GM19468 (cell line): Measurements from ENCODE around the gene RTTN.
"Not testable (repeated sequence)": the region's sequence is repeated elsewhere in the genome, so short reads cannot be mapped to it uniquely, and the experiment has no call there.

Source experiments
- ATAC-seq: cut with Tn5 transposase; IDR thresholded peaks from one replicate; pipeline ENCODE4 v1.9.1; 2021; ENCODE audit warnings: mild to moderate bottlenecking, moderate library complexity, moderate number of reproducible peaks; ENCODE audit not compliant: unreplicated experiment; ENCODE audit errors: extremely low read depth

Gene RTTN

DNA sequence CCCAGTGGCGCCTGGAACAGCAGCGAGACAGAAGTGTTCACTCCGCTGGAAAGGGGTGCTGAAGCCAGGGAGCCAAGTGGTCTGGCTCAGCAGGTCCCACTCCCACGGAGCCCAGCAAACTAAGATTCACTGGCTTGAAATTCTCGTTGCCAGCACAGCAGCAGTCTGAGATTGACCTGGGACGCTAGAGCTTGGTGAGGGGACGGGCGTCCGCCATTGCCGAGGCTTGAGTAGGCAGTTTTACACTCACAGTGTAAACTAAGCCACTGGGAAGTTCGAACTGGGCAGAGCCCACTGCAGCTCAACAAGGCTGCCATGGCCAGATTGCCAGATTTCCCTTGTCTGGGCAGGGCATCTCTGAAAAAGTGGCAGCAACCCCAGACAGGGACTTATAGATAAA, 94.8 kb downstream of the RTTN start:
- no peak for ATAC-seq

DNA sequence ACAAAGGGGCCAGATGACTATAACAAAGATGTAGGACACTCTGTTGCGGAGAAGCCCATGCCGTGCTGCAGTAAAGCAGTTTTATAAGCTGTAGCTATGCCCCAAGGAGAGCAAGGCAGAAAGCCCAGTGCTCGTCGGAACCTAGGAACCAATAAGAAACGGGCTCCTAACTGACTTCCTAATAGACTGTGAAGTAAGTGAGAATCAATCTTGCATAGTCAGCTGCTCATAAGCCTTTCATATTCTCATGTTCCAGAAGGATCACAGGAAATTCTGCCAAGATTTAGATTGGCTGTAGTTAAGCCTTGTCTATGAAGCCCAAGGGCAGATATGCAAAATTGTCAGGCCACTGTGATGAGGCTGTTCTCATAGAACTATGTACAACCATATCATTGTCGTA, 98.4 kb downstream of the RTTN start:
- no peak for ATAC-seq

- not testable (repeated sequence) for ATAC-seq
Measured at GRCh38 chr18:70102854-70103253, 102.6 kb downstream of the RTTN start.

DNA sequence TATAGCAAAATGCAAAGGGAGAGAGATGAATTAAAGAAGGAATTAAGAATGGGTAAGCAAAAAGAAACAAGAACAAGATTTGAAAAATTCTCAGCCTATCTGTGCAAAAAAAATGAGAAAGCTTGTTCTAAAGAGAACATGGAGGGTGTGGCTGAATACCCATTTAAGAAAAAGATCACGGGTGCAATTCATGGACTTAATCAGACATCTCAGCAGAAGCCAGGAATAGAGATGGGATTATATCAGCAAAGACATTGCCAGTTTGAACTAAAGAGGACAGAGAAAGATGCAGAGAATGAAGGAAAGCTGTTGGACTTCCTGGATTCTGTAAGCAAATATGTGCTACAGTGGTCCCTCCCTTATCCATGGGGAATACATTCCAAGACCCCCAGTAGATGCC, 115.6 kb downstream of the RTTN start:
- ATAC-seq, result no peak

DNA sequence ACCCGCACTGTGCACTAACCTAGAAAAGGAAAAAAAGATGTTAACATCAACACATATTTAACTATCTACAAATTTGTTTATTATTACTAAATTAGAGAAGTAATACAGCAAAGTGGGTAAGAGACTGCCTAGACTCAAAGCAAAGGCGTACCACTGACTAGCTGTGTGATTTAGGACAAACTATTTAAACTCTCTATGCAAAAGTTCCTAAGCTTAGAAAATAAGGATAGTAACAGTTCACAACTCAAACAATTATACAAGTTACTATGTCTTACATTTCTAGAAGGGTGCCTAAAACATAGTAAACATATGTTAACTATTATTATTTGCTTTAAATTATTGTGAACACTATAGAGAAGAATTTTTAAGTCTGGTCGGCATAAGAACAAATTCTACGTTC, 119.4 kb downstream of the RTTN start:
- no peak for ATAC-seq

GRCh38 chr18:70085641-70086040, 119.8 kb downstream of the RTTN start:
- no peak for ATAC-seq

DNA sequence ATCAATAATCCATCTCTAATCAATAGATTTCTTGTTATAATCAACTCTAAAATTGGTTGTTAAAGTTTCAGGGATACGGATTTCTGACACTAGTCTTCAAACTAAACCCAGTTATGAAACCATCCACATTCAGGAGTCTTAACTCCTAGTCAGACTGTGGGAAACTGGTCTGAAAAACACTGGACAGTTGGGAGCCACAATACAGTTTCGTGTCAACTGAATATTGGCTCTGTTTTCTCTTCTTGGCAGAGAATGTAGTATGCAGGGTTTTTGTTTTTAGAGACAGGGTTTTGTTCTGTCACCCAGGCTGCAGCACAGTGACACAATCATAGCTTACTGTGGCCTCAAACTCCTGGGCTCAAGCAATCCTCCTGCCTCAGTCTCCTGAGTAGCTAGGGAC, 123.1 kb downstream of the RTTN start:
- ATAC-seq, result no peak

- no peak for ATAC-seq
Measured at GRCh38 chr18:70078106-70078505, 127.4 kb downstream of the RTTN start.

DNA sequence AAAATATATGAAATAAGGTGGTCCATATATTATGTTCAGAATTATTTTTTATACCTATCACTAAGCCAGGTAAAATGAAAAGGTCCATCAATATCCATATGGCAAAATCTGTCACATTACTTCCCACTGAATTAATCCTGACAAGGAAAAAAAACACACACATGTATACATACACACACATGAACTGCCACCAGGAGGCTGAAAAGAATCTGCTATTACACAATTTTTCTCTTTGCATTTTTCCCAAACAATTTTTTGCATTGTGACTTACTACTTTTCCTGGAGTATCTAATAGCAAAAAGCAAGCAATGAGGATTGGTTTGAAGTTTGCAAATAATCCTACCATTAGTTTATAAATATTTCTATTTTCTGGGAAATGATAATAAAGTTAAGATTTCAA, 129.6 kb downstream of the RTTN start:
- ATAC-seq, result no peak

GRCh38 chr18:70074116-70074515, 131.4 kb downstream of the RTTN start:
- no peak for ATAC-seq

- no peak for ATAC-seq
Measured at GRCh38 chr18:70073432-70073831, 132.1 kb downstream of the RTTN start.

- ATAC-seq, result no peak
Measured at GRCh38 chr18:70072678-70073077, 132.8 kb downstream of the RTTN start.

DNA sequence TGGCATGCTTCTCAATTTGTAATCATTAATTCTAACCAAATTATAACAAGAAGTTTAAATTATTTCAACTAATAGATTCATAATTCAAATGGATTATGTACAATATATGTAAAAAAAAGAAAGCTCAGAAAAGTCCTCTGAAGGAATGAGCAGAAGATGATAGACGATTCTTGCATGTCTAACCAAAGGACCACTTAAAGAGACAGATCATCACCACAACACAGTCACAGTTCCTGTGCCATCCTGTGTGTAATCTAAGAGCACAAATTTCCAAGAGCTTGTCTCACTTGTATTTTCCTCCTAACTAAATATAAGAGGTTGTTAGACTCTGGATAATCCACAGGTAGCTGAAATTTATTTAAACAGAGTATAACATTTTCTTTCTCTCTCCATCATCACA, 135.5 kb downstream of the RTTN start:
- ATAC-seq, result no peak

GRCh38 chr18:70069382-70069781, 136.1 kb downstream of the RTTN start:
- no peak for ATAC-seq

DNA sequence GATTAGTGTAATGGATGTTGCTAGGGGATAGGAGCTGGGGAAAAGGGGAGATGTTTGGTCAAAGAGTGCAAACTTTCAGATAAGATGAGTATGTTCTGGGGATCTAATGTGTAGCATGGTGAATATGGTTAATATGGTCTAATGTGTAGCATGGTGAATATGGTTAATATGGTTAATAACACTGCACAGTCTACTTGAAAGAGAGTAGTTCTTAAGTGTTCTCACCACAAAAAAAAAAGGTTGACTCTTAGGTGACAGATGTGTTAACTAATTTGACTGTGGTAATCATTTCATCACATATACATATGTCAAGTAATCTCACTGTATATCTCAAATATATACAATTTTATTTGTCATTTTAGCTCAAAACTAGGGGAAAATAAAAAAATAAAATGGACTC, 136.5 kb downstream of the RTTN start:
- ATAC-seq, result no peak

GRCh38 chr18:70059684-70060083, 145.8 kb downstream of the RTTN start:
- no peak for ATAC-seq

DNA sequence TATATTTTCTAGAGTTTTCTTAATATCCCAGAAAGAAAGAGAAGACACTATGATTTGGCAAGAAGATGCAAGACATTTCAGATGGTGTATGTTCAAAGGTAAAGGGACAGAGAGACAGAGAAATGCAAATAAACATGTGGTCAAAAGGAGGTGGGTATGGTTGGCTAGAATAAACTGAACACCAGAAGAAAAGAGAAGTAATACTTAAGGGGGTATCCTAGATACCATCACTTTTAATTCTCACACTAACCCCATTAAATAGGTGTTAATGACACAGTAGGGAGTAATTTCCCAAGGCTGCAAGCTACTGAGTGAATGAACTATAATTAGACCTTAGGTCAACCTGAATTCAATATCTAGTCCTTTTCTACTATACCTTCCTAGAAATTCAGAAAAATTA, 146.6 kb downstream of the RTTN start:
- peak; percentile 98 for ATAC-seq

DNA sequence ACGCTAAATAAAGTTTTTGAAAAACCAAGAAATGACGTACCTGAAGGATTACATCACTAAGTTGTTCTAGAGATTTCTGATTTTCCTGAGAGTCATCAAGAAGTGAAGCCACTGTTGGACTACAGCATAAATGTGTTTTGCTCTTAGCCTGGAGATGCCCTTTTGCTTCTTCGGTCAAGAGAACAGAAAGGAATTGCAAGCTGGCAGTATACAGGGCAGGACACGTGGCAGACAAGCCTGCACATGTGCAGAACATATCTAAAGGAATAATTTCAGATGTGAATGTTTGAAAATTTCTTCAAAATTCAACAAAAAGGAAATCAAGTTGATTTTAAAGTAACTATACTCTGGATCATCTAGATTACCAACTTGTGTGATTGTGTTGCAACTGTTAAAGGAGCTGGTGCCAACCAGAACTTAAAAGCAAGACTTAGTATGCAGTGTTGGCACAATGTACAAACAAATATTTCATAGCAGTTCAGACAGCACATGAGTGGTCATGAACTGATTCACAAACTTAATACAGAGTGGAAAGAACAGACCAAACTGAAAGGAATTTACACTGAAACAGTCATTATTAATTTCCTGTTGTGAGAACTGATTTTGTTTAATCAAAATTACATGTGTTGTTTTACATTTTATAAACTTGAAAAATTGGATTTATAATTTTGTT, 157.4 kb downstream of the RTTN start:
- ATAC-seq, result no peak

DNA sequence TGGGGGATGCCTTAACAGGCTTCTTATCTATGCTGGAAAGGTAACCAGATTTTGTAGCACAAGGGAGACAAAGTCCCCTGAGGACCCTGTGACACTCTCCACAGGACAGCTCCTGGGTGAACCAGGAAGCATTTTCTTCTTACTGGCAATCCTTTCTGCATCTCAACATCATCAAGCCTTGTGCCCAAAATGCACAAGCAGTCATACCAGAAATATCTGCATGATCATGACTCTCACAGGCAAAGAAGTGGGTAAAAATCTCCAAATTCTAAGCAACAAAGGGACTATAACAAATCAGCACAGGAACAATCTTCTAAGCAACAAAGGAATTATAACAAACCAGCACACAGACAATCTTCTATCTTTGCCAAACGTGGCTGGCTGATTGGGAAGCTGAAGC, 158.7 kb downstream of the RTTN start:
- ATAC-seq, result no peak

DNA sequence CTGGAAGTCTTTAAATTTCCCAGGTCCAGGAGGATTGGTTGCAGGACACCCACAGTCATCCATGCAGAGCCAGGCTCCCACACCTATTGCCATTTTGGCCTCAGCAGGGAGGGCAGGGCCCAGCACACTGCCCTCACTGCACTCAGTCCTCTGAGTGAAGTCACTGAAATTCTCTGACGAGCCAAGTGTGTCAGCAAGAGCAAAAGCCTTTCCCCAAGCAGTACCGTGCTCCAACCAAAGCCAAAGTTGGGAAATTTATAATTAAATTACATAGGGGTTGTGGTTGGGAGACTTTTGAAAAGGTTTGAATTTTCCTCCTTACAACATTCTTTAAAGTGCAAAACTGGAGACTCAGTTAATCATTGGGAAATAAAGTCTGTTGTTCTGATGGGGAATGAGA, 159.3 kb downstream of the RTTN start:
- no peak for ATAC-seq

DNA sequence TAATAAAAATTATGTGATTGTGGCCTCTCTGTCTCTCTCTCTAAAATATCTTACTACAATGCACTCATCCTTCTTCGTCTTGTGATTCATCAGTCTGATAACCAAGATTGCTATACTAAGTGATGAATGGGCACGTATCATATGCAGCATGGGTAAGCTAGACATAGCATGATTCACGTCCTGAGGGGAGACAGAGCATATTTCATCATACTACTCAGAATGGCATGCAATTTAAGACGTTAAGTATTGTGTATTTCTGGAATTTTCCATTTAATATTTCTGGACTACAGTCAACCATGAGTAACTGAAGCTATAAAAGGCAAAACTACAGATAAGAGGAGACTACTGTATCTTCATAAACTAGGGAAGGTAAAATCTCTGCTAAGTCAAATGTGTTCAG, 160.9 kb downstream of the RTTN start:
- ATAC-seq, result no peak

DNA sequence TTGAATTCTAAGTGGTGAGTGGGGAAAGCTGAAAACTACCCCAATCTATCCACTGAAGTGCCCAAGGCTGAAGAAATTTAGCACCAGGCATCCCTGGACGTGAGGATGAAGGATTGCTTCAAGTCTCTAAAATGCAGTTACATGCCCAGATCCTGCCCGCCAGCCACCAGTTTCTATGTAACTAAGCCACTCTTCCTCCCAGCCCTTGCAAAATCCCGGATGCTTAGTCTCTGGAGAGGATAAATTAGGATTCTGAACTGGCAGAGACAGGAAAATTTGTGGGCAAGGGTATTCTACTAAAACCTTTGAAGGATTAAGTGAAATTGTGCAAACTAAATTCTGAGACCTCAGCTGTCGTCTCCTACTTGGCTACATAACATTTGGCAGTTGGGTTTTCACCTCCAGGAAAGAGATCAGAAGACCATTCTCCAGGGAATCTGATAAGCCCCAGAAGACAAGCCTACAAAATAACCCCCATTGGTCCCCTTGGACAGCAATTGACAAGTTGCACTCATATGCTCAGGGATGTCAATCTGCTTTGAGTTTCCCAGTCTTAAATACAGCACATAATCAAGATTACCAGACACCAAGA, 163.9 kb downstream of the RTTN start:
- ATAC-seq, result no peak
